ENCODE measurements around the gene PLXNB1.
A peak's percentile ranks its signal among the peaks of the same experiment; 100 is the strongest.

PLXNB1 gene

DNA sequence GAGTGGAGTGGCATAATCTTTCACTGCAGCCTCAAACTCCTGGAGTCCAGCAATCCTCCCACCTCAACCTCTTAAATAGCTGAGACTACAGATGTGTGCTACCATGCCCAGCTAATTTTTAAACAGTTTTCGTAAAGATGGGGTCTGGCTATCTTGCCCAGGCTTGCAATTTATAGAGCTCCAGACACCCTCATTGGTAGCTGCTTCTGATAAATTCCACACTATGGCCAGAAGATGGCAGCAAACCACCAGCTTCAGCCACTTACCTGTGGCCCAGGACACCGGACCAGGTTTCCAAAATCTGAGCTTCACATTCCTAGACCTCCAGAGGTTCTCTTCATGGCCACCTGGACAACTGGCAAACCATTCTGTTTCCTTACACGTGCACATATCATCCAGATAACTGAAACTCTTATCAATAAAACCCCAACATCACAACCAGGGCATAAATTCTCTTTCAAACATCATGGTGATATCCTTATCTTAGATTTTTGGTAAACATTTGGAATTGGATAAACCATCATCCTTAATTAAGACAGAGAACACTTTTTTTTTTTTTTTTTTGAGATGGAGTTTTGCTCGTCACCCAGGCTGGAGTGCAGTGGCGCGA lies 29.0 kb downstream of the PLXNB1 start:
- intact Hi-C loops (cut with DNase I) = loop anchor here (2.0 kb wide), 1 partner anchor 36 kb away; no protein-coding TSS in a partner anchor
- peak in 39 of 42 donors; percentile 38 to 85 (median 65) for DNase-seq

DNA sequence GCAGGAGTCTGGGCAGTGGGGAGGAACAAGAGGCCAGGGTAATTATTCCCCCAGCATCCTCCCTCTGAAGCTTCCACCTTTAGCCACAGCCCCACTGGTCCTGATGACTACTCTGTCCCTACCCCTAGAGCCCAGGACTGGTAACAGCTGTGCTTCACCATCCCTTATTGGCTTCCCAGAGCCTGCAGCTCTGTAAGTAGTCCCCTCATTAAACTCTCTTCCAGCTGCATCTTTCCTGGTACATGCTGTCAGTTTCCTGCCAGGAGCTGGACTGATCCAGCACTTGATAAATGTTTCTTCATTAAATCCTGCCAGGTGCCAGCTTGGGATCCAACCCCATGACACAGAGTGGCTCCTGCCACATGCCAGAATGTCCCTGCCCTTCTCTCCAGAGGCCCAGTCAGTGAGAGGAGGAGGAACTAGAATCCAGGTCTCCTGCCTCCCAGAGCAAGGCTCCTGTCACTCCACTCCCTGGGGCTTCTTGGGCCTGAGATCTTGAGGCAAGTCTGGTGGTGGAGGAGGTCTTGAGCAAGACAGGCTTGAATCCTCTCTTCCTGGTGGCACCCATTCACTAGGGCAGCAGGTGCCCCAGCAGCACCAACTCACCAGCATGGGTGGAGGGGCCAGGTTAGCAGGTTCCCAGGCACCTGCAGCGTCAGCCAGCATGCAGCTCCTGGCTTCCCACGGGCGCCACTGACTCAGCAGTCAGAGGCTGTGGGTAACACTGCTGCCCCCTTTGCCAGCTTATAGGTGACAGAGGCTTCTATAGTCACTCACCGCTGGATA lies 30.3 kb downstream of the PLXNB1 start:
- intact Hi-C loops (cut with DNase I) = loop anchor here (2.0 kb wide), 1 partner anchor 37 kb away; no protein-coding TSS in a partner anchor
- DNase-seq = peak in 13 of 42 donors; percentile 11 to 46 (median 20)

DNA sequence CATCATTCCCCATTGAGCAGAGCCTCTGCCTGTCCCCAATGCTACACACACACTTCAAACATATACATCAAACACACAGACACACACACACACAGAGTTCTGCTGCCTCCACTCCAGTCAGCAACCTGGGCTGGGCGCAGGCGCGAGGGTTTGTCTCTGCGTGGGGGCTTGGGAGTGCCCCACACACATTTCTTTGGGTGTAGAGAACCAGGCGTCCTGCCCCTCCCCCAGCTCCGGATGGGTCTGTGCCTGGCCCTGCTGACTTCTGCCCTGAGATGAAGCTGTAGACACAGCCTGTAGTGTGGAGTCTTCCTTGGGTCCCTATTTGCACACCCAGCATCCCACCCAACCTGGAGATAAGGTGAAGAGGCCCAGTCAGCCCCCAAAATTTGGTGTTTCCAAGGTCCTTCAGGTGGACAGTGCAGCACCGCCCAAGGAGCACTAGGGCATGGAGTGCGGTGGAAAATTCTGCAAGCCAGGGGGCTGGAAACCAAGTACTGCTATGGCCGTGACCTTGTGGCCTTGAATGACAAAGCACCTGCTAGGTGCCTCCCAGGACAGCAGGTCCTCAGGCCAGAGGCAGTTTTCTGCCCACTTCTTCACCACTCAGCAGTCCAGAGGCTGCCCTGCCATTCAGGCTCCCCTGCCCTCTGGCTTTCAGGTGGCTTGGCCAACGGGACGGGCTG lies 31.0 kb downstream of the PLXNB1 start:
- DNase-seq = peak in 6 of 42 donors; percentile 0 to 39 (median 14)
- intact Hi-C loops (cut with DNase I) = no loop called here

- peak in 5 of 42 donors; percentile 9 to 31 (median 12) for DNase-seq
- intact Hi-C loops (cut with DNase I) = no loop called here
Observed at GRCh38 chr3:48397767-48398681, 31.9 kb downstream of the PLXNB1 start.

DNA sequence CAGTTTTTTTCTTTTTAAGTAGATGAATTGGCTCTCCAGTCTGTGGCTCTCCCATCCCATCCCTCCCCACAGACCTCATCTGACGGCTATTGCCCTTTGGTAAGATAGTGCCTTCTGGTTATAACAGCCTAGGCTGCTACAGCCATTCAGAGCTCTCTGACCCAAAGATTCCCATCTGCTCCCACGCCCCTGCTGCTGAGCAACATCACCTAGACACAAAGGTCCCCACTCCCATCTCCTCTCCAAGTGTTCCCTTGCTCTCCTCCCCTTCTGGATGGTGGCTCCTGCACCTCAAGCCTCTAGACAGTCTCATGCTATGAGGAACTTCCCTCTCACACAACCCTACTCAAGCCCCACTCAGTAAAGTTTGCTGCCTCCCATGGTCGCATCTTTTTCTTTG lies 34.2 kb downstream of the PLXNB1 start:
- no peak for DNase-seq
- intact Hi-C loops (cut with DNase I) = no loop called here

GRCh38 chr3:48394391-48394790 lies 35.5 kb downstream of the PLXNB1 start:
- intact Hi-C loops (cut with DNase I) = no loop called here
- DNase-seq = no peak

- intact Hi-C loops (cut with DNase I) = no loop called here
- no peak for DNase-seq
Observed at GRCh38 chr3:48388966-48389365, 40.9 kb downstream of the PLXNB1 start.

DNA sequence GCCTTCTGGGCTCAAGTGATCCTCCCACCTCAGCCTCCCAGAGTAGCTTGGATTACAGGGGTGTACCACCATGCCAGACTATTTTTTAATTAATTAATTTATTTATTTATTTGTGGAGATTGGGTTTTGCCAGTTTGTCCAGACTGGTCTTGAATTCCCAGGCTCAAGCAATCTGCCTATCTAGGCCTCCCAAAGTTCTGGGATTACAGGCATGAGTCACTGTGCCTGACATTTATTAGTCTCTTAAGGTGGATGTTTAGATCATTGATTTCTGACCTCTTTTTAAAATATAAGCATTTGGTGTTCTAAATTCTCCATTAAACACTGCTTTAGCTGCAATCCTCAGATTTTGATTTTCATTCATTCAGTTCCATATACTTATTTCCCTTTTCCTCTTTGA lies 42.3 kb downstream of the PLXNB1 start:
- DNase-seq = no peak
- intact Hi-C loops (cut with DNase I) = no loop called here

GRCh38 chr3:48372862-48373435 lies 56.9 kb downstream of the PLXNB1 start:
- intact Hi-C loops (cut with DNase I) = no loop called here
- DNase-seq = no peak

- intact Hi-C loops (cut with DNase I) = no loop called here
- DNase-seq = no peak
Observed at GRCh38 chr3:48372377-48372770, 57.5 kb downstream of the PLXNB1 start.

- no peak for DNase-seq
- intact Hi-C loops (cut with DNase I) = no loop called here
Observed at GRCh38 chr3:48371651-48372376, 58.1 kb downstream of the PLXNB1 start, which contains the start of gene FBXW12. FBXW12 (plus strand) TSS chr3:48372219; CDS start chr3:48372768, 549 bp downstream.

- intact Hi-C loops (cut with DNase I) = no loop called here
- no peak for DNase-seq
Observed at GRCh38 chr3:48370333-48370713, 59.6 kb downstream of the PLXNB1 start.

GRCh38 chr3:48369693-48370332 lies 60.1 kb downstream of the PLXNB1 start:
- intact Hi-C loops (cut with DNase I) = no loop called here
- no peak for DNase-seq

GRCh38 chr3:48367201-48367600 lies 62.7 kb downstream of the PLXNB1 start:
- intact Hi-C loops (cut with DNase I) = no loop called here
- peak in 1 of 42 donors; percentile 3 for DNase-seq

DNA sequence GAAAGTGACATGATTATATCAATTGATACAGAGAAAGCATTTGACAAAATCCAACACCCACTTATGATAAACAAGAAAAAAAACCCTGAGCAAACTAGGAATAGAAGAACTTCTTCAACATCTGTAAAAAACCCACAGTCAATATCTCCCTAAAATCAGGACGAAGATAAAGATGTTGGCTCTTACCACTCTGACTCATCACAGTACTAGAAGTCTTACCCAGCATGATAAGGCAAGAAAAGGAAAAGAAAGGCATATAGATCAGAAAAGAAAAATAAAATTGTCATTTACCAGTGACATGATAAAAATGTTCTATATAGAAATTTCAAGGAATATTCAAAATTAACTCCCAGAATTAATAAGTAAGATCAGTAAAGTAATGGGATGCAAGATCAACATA lies 65.0 kb downstream of the PLXNB1 start:
- DNase-seq = no peak
- intact Hi-C loops (cut with DNase I) = no loop called here

DNA sequence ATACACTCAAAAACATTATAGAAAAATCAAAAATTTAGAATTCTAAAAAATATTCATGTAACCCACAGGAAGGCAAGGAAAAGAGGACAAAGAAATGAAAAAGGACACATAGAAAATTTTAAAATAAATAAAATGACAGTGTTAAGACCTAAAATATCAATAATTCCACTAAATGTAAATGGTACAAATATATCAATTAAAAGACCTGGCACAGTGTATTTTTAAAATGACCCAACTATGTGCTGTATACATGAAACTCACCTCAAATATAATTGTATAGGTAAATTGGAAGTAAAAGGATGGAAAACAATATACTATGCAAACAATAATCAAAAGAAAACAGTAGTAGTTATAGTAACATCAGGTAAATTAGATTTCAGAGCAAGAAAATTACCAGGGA lies 68.0 kb downstream of the PLXNB1 start:
- intact Hi-C loops (cut with DNase I) = no loop called here
- DNase-seq = no peak

- intact Hi-C loops (cut with DNase I) = no loop called here
- DNase-seq = no peak
Observed at GRCh38 chr3:48356419-48356818, 73.5 kb downstream of the PLXNB1 start.

GRCh38 chr3:48353987-48354386 lies 75.9 kb downstream of the PLXNB1 start:
- intact Hi-C loops (cut with DNase I) = no loop called here
- DNase-seq = no peak
